Breast epithelium (tissue), 4 donors: ENCODE results near the gene ZC3H12A. TPM values are rescaled to one million over a fixed set of nuclear protein-coding genes. Genes with fewer than 3 reads are reported as not detected.

Source experiments
- DNase-seq, 2 donors: peaks; one replicate each; pipeline ENCODE4 v3.0.0-alpha.2; 2019; ENCODE audit warnings: low spot score in 2 of 2
- H3K27ac ChIP-seq, 2 donors: fragments of 200-600 bp; sonication (generic) in 1 of 2; one replicate each; pipeline ENCODE4 v1.5.1; 2016 to 2019; ENCODE audit warnings: mild to moderate bottlenecking in 1 of 2
- H3K27me3 ChIP-seq, 2 donors: fragments of 200-600 bp; sonication (generic) in 1 of 2; one replicate each; pipeline versions ENCODE4 v1.5.1 to v1.6.0; 2017 to 2019; ENCODE audit warnings: control low read depth in 1 of 2, mild to moderate bottlenecking in 1 of 2
- H3K36me3 ChIP-seq: fragments of 200-600 bp; one replicate; pipeline ENCODE4 v1.5.1; 2019
- H3K4me1 ChIP-seq, 2 donors: fragments of 200-600 bp; sonication (generic); one replicate each; pipeline ENCODE4 v1.5.1; 2016 to 2019; ENCODE audit warnings: control low read depth in 1 of 2
- H3K4me3 ChIP-seq, 3 donors: fragments of 200-600 bp; sonication (generic); 1 replicate in 2 of 3; 2 replicates in 1 of 3; pipeline ENCODE4 v1.5.1; 2016 to 2019; ENCODE audit warnings: mild to moderate bottlenecking in 3 of 3, moderate library complexity in 2 of 3
- H3K9me3 ChIP-seq, 2 donors: fragments of 200-600 bp; sonication (generic) in 1 of 2; one replicate each; pipeline ENCODE4 v1.5.1; 2016 to 2019; ENCODE audit warnings: control low read depth in 1 of 2
- POLR2A ChIP-seq: fragments of 450-650 bp; IDR thresholded peaks from one replicate; pipeline ENCODE4 v1.6.1; 2016; ENCODE audit warnings: antibody characterized with exemption, mild to moderate bottlenecking, moderate library complexity
- POLR2AphosphoS5 ChIP-seq, 3 donors: sonication (generic); formaldehyde crosslinking; IDR thresholded peaks; one replicate each; pipeline ENCODE4 v1.6.1; 2017; ENCODE audit warnings: antibody characterized with exemption in 3 of 3
- intact Hi-C: fragments of 100-400 bp; cut with DNase I; formaldehyde crosslinking; loops from one replicate; pipeline ENCODE4 v1.15.1; 2023; ENCODE audit warnings: low total_unique reads
- total RNA-seq, 3 donors: library from RNA; depleted of rRNA; stranded (reverse); fragments of >200 nt; gene quantifications; one replicate each; pipeline ENCODE4 v1.1.0, GENCODE V29; 2016
- TF ChIP-seq, protein P1 (sequence below), 3 donors: fragments of 450-650 bp; IDR thresholded peaks; one replicate each; pipeline ENCODE4 v1.5.1; 2016 to 2017; ENCODE audit warnings: antibody characterized with exemption in 3 of 3, mild to moderate bottlenecking in 3 of 3, moderate library complexity in 3 of 3

ZC3H12A gene
- total RNA-seq, 3 donors from 2014 or later, result 5.8 to 82.8 (median 76.7) TPM

DNA sequence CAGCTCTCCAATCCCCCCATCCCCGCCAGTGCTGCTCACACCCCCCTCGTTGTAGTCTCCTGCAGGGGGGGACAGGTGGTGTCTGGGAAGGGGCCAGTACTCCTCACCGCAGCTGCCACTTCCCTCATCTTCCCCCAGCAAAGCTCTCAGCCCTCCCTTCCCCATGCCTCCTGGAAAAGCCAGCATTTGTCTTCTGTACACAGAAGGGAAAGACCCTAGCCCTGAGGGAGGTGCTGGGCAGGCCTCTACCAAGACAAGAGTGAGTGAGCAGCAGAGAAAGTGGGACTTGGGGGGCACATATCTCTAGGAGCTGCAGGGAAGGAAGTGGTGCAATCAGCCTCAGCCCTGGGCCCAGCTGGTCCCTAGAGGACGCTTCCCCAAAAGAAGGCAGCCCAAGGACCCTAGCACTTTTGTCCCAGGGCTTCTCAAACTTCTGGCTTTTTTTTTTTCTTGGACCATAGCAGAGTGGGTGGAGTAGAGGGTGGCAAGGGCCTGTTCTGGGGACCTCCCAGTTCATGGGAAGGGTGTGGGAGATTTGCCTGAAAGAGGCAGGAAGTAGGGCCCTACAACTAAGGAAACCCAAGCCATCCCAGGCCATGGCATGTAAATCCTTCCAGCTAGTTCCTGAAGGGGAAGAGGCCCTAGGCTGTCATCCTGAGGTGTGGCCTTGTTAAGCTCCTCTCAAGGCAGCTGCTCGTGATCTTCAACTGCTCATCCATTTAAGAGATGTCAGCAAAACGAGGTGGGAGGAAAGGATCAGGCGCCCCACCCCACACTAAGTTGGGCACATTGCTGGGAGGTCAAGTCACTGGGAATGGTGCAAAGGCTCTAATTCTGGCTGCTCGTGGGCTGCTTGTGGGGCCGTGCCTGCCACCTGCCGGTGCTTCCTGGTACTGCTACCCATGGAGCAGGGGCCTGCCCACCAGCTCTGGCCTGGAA lies 12.6 kb downstream of the ZC3H12A start:
- Histone ChIP-seq H3K4me3 (no peak overlapping the region), H3K27ac (peak overlapping the region; percentile 94 to 99), H3K36me3 (peaks cover 9% of the 10 kb centered on the region), H3K9me3 (no peaks in the 10 kb centered on the region), H3K4me1 (peaks cover 15 to 37% of the 10 kb centered on the region in 2 donors), H3K27me3 (no peaks in the 10 kb centered on the region)
- peak; percentile 65 to 77 for DNase-seq
- intact Hi-C loops, result no loop called here
- TF ChIP-seq, protein P1, sequence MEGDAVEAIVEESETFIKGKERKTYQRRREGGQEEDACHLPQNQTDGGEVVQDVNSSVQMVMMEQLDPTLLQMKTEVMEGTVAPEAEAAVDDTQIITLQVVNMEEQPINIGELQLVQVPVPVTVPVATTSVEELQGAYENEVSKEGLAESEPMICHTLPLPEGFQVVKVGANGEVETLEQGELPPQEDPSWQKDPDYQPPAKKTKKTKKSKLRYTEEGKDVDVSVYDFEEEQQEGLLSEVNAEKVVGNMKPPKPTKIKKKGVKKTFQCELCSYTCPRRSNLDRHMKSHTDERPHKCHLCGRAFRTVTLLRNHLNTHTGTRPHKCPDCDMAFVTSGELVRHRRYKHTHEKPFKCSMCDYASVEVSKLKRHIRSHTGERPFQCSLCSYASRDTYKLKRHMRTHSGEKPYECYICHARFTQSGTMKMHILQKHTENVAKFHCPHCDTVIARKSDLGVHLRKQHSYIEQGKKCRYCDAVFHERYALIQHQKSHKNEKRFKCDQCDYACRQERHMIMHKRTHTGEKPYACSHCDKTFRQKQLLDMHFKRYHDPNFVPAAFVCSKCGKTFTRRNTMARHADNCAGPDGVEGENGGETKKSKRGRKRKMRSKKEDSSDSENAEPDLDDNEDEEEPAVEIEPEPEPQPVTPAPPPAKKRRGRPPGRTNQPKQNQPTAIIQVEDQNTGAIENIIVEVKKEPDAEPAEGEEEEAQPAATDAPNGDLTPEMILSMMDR (IDR thresholded peaks at IDR 0.05), result peak; percentile 97 to 98 (median 98)
- TF ChIP-seq POLR2A (no peak), POLR2AphosphoS5 (IDR thresholded peaks at IDR 0.05) (peak in 2 of 3 donors; percentile 45 to 63)

DNA sequence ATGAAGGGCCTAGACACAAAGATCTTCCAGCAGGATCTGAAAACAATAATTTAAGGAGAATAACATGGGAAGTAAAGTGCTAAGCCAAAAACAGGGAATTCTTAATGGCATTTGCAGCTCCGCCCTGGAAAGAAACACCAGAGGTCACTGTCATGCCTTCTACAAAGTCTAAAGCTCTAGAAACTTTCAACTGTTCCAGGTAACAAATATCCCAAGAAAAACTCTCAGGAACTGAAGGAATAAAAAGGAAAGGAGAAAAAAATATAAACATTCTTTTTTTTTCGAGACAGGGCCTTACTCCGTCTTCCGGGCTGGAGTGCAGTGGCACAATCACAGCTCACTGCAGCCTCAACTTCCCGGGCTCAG lies 13.2 kb downstream of the ZC3H12A start:
- H3K4me3 ChIP-seq, result no peak overlapping the region
- peaks cover 15 to 37% of the 10 kb centered on the region in 2 donors for H3K4me1 ChIP-seq
- peak overlapping the region in 1 of 2 donors; percentile 99 for H3K27ac ChIP-seq
- DNase-seq, result no peak
- peaks cover 7% of the 10 kb centered on the region for H3K36me3 ChIP-seq
- no peaks in the 10 kb centered on the region for H3K9me3 ChIP-seq
- TF ChIP-seq POLR2A, result no peak
- TF ChIP-seq, protein P1 (IDR thresholded peaks at IDR 0.05), result no peak
- no peak for TF ChIP-seq POLR2AphosphoS5 (IDR thresholded peaks at IDR 0.05)
- intact Hi-C loops, result no loop called here
- H3K27me3 ChIP-seq, result no peaks in the 10 kb centered on the region

DNA sequence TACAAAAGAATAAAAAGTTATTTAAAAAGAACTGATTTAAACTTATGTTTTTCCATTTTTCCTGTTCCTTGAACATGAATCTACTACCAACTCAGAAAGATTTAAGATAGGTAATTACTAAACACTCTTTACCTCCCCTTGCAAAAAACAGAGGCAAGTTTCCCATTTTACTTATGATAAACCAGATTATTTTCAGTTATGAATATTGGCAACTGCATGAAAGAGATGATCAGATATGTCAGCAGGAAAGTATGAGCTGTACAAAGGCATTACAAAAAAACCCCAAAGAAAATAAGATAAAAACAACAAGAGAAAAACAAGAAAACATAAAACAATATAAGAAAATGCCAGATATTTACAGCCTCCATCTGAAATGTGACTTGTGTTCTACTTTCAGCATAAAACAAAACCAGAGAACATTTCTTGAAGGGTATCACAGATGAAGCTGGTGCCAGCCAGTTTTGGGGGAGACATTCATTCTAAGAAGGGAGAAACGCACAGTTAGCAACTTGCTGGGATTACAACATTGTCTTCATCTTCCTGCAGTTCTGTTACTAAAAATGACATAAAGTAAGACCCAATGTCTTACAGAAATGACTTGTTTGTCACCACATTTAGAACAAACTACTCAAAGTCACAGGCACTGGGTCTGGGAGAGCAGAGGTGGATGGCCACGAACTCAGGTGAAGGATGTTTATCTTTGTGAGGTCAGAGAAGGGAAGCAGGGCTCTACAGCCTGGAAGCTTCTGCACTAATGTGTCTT lies 19.1 kb downstream of the ZC3H12A start:
- TF ChIP-seq POLR2AphosphoS5 (IDR thresholded peaks at IDR 0.05) (no peak), POLR2A (no peak)
- TF ChIP-seq, protein P1 (IDR thresholded peaks at IDR 0.05), result no peak
- Histone ChIP-seq H3K36me3 (no peaks in the 10 kb centered on the region), H3K4me3 (no peak overlapping the region), H3K27me3 (no peaks in the 10 kb centered on the region), H3K9me3 (no peaks in the 10 kb centered on the region), H3K27ac (no peak overlapping the region), H3K4me1 (peaks cover 0 to 7% of the 10 kb centered on the region in 2 donors)
- intact Hi-C loops, result no loop called here
- DNase-seq, result no peak

DNA sequence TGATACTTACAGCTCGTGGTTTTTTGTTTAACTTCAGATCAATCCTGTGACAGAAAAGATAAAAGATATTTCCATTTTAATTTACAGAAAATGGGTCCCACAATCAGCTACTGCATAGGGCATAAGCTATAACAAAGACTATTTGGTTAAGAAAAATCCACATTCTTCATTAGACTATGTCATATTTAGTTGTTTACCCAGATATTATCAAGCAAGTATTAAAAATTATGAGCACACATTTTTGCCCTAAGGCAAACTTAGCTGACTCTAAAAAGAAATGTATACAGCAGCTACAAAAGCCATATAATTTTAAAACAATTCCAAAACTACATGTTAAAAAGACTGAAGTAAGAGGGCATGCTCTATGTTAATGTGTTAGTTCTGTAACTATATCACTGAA lies 21.5 kb downstream of the ZC3H12A start:
- TF ChIP-seq POLR2AphosphoS5 (IDR thresholded peaks at IDR 0.05), result no peak
- no peak for TF ChIP-seq POLR2A
- TF ChIP-seq, protein P1 (IDR thresholded peaks at IDR 0.05), result no peak
- no peak for DNase-seq
- Histone ChIP-seq H3K27me3 (no peaks in the 10 kb centered on the region), H3K36me3 (no peaks in the 10 kb centered on the region), H3K4me1 (peaks cover 0 to 14% of the 10 kb centered on the region in 2 donors), H3K4me3 (no peak overlapping the region), H3K9me3 (no peaks in the 10 kb centered on the region), H3K27ac (no peak overlapping the region)
- intact Hi-C loops, result no loop called here
